ENCODE measurements around the gene LGR5.

- TF ChIP-seq POLR2A (IDR thresholded peaks at IDR 0.05; ENCODE audit: low read length) (no peak), GATA1 (IDR thresholded peaks at IDR 0.05; ENCODE audit: low read depth, low read length) (no peak)
These were observed 118.8 kb downstream of the LGR5 start for GRCh38 chr12:71558445-71558844.

Measured in erythroblast (primary cell).